ENCODE results near the gene BHMT. TPM values are rescaled to one million over a fixed set of nuclear protein-coding genes. Genes with fewer than 3 reads are reported as not detected.
A peak's percentile ranks its signal among the peaks of the same experiment; 100 is the strongest.

BHMT gene
- total RNA-seq, 1 experiment from 2014 or later = not detected

- peaks cover 6% of the 10 kb centered on the region; the same call in 1 of the 2 replicates for H3K27me3 ChIP-seq
- no peaks in the 10 kb centered on the region for H3K36me3 ChIP-seq
- no peak overlapping the region for H3K4me3 ChIP-seq
- H3K9me3 ChIP-seq = no peaks in the 10 kb centered on the region
- DNase-seq = no peak
Measured at GRCh38 chr5:79107020-79107796, 4.4 kb upstream of the BHMT start.

GRCh38 chr5:79108086-79108485, 3.5 kb upstream of the BHMT start:
- H3K9me3 ChIP-seq = no peaks in the 10 kb centered on the region
- H3K36me3 ChIP-seq = no peaks in the 10 kb centered on the region
- DNase-seq = no peak
- no peak overlapping the region for H3K4me3 ChIP-seq
- H3K27me3 ChIP-seq = peaks cover 6% of the 10 kb centered on the region; the same call in 1 of the 2 replicates

DNA sequence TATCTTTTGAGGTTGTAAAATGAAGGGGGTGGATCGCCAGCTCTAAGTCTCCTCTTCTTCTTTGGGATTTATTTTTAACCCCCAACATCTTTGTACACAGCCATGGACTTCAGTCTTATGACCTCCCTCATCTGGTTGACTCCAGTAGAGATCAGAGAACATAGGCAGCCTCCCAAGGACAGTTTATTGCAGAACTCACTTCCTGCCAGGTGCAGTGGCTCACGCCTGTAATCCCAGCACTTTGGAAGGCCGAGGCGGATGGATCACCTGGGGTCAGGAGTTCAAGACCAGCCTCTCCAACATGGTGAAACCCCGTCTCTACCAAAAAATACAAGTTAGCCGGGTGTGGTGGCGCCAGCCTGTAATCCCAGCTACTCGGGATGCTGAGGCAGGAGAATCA, 2.8 kb upstream of the BHMT start:
- H3K36me3 ChIP-seq = no peaks in the 10 kb centered on the region
- H3K27me3 ChIP-seq = peaks cover 6% of the 10 kb centered on the region; the same call in 1 of the 2 replicates

GRCh38 chr5:79109527-79110492, 1.8 kb upstream of the BHMT start:
- H3K4me3 ChIP-seq = no peak overlapping the region
- no peak for DNase-seq
- no peaks in the 10 kb centered on the region for H3K9me3 ChIP-seq
- H3K36me3 ChIP-seq = no peaks in the 10 kb centered on the region
- H3K27me3 ChIP-seq = peaks cover 7% of the 10 kb centered on the region; the same call in 1 of the 2 replicates

More for the DNA sequence above, 2.8 kb upstream of the BHMT start:
- DNase-seq = no peak
- Histone ChIP-seq H3K4me3 (no peak overlapping the region), H3K9me3 (no peaks in the 10 kb centered on the region)

DNA sequence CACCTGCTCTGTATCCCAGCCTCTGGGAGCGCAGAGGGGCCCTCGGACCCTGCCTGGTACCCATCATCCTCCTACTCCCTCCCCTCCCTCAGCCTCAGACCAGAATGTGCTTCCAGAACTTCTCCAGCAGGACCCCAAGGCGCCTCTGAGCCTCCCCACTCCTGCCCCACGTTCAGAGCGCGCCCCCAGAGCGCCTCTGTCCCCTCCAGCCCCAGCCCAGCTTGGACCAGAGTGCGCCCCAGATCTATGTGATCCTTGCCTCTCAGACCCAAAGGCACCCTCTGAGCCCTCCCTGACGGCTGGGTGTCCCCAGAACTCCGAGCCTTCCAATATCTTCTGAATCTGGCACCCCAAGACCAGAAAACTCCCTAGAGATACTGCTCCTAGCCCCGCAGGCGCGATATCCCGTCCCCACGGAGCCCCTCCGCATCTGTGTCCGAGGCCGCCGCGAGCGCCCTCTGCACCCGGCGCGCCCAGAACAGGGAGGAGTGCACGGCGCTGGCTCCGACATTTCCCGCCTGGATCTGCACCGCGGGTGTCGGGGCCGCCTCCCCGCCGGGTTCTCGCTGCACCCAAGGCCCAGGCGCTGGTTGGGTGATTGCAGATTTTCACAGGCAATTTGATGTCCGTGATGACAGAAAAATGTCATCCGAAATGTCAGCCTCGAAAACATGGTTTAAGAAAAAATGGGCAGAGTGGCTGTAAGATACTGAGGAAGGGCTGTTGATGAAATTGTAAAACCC, 522 bp downstream of the BHMT start:
- Histone ChIP-seq H3K36me3 (no peaks in the 10 kb centered on the region), H3K4me3 (no peak overlapping the region), H3K27me3 (peaks cover 2% of the 10 kb centered on the region; the same call in 1 of the 2 replicates), H3K9me3 (no peaks in the 10 kb centered on the region)
- no peak for DNase-seq

- no peaks in the 10 kb centered on the region for H3K9me3 ChIP-seq
- no peaks in the 10 kb centered on the region for H3K36me3 ChIP-seq
- no peak for DNase-seq
- H3K27me3 ChIP-seq = peaks cover 2% of the 10 kb centered on the region
- H3K4me3 ChIP-seq = no peak overlapping the region
Measured at GRCh38 chr5:79112703-79113058, 1.1 kb downstream of the BHMT start.

GRCh38 chr5:79119486-79119885, 7.9 kb downstream of the BHMT start:
- Histone ChIP-seq H3K36me3 (no peaks in the 10 kb centered on the region), H3K9me3 (no peaks in the 10 kb centered on the region), H3K27me3 (no peaks in the 10 kb centered on the region; the same call in 1 of the 2 replicates), H3K4me3 (no peak overlapping the region)
- no peak for DNase-seq

DNA sequence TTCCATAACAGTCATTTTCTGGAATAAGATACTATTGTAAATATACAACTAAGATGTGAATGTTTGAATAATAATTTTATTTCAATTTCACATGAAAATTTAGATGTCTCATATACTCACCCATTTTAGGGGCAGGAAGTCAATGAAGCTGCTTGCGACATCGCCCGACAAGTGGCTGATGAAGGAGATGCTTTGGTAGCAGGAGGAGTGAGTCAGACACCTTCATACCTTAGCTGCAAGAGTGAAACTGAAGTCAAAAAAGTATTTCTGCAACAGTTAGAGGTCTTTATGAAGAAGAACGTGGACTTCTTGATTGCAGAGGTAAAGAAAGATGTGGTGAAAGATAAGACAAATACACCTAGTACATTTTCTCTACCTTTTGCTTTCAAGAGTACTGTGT, 8.6 kb downstream of the BHMT start:
- no peak for DNase-seq
- Histone ChIP-seq H3K36me3 (no peaks in the 10 kb centered on the region), H3K4me3 (no peak overlapping the region), H3K27me3 (no peaks in the 10 kb centered on the region; the same call in 1 of the 2 replicates), H3K9me3 (no peaks in the 10 kb centered on the region)

- H3K27me3 ChIP-seq = no peaks in the 10 kb centered on the region
Measured at GRCh38 chr5:79122973-79123372, 11.4 kb downstream of the BHMT start.

GRCh38 chr5:79124607-79125006, 13.0 kb downstream of the BHMT start:
- no peaks in the 10 kb centered on the region for H3K36me3 ChIP-seq
- DNase-seq = no peak

More at GRCh38 chr5:79122973-79123372, 11.4 kb downstream of the BHMT start:
- no peak overlapping the region for H3K4me3 ChIP-seq
- no peak for DNase-seq
- no peaks in the 10 kb centered on the region for H3K9me3 ChIP-seq
- no peaks in the 10 kb centered on the region for H3K36me3 ChIP-seq

GRCh38 chr5:79130781-79131180, 19.2 kb downstream of the BHMT start:
- DNase-seq = no peak
- no peaks in the 10 kb centered on the region for H3K36me3 ChIP-seq
- H3K9me3 ChIP-seq = no peaks in the 10 kb centered on the region
- no peaks in the 10 kb centered on the region for H3K27me3 ChIP-seq
- no peak overlapping the region for H3K4me3 ChIP-seq

More at GRCh38 chr5:79124607-79125006, 13.0 kb downstream of the BHMT start:
- Histone ChIP-seq H3K9me3 (no peaks in the 10 kb centered on the region), H3K4me3 (no peak overlapping the region), H3K27me3 (no peaks in the 10 kb centered on the region)

DNA sequence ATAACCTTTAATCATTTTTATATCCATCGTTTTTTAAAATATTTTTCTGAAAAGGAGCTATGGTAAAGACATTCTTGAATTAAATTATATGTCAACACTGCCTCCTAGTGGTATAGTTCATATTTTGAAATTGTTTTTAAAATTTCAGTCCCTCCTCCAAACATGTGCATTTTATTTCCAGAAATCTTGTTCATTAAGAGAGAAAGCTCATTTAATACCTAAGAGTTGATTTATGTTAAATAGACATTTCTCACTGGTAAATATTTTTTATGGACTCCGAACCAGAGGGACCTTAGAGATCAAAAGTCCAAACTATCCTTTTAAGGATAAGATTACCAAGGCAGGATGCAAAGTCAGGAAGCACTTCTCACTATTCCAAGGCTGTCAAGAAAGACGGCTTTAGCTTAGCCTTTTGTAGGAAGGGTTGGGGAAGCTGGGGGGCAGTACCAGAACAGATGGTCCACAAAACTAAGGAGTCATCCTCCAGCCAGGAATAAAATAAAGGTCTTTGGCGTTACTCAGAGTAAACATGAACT, 21.6 kb downstream of the BHMT start:
- Histone ChIP-seq H3K36me3 (no peaks in the 10 kb centered on the region), H3K27me3 (no peaks in the 10 kb centered on the region), H3K9me3 (no peaks in the 10 kb centered on the region), H3K4me3 (peak overlapping the region; percentile 34)
- no peak for DNase-seq

DNA sequence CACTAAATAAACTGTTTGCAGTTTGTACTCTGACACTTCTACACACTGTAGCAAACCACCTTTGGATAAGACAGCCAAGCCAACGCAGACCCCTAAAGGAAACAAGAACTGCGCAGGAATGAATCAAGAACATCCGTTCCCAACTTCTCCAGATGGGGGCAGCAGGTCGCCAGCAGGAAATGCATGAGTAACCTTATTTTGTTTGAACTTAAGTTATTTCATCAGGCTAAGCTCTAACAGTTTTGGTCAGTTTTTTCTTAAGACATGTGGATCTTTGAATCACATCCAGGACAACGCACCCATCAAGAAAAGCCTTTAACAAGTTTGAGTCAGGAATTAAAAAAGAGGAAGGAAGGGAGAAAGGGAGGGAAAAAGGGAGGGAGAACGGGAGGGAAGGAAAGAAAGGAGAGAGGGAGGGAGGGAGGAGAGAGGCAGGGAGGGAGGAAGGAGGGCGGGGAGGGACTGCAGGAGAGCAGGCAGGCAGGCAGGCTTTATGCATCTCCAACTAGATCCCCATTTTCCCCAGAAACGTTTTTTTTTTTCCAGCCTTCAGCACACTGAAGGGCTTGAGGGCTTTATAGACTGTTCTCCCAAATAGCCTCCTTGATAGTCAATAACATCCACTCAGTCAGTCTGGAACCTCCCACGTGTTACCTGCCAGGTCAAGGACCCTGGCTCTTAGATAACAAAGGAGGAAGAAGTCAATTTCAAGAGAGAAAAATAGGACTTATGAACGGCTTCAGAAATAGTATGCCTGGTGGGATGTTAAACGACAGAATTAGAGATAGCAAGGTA, 22.2 kb downstream of the BHMT start:
- Histone ChIP-seq H3K9me3 (no peaks in the 10 kb centered on the region), H3K36me3 (no peaks in the 10 kb centered on the region), H3K27me3 (no peaks in the 10 kb centered on the region), H3K4me3 (peak overlapping the region; percentile 34)
- peak; percentile 63 for DNase-seq

DNA sequence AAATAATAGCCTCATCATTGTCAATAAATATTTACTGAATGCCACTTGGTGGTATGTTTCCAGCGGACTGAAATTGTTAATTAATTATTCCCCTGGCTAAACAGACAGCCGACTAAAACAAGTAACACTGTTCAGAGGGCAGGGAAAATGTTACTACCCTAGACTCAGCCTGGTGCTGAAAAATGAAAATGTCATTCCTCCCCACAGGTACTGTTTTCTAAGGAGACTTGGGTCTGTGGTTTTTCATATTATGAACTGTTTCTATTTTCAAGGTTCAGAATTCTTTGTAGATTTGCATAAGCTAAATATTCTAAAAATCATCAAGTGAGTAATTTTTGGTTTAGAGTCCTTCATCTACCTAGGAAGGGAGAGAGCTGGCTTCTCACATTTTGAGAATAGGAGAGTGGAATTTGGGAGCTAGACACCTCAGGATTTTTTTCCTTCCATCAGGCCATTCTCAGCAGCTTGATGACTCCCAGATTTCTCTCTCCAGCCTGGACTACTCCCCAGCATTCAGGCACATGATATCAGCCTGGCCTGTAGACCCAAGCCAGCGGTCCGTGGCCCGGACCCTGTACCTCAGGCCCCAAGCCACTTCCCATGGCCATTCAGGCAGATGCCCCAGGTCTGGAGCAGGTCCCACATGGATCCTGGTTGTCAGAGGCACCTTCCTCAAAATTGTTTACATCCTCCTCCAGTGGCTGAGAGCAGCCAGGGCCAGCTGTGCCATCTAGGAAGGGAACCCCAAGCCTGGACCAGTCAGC, 24.4 kb downstream of the BHMT start:
- Histone ChIP-seq H3K9me3 (no peaks in the 10 kb centered on the region), H3K36me3 (no peaks in the 10 kb centered on the region), H3K4me3 (no peak overlapping the region), H3K27me3 (no peaks in the 10 kb centered on the region)
- no peak for DNase-seq

DNA sequence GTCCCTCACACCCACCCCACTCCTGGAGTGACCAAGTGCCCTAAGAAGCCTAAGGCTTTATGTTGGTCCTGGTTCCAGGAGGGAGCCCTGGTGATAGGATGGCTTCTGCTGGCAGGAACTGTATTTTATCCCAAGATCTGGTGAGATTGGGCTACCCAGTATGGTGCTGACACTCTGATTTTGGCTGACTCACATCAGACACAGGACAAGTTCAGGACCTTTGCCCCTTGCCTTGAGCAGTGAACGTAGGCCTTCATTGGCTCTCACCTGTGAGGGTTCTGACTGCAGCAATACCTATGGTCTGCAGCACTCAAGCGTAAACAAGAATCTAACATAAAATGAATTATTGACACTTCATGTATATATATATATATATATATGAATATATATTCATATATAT, 25.0 kb downstream of the BHMT start:
- H3K4me3 ChIP-seq = no peak overlapping the region
- H3K27me3 ChIP-seq = no peaks in the 10 kb centered on the region
- DNase-seq = no peak

More for the DNA sequence above, 25.0 kb downstream of the BHMT start:
- Histone ChIP-seq H3K36me3 (no peaks in the 10 kb centered on the region), H3K9me3 (no peaks in the 10 kb centered on the region)
